Activated CD4-positive, alpha-beta T cell treated with anti-CD3 and anti-CD28 coated beads for 36 hours (primary cell): ENCODE measurements around the gene ARPP21. TPM values are rescaled to one million over a fixed set of nuclear protein-coding genes. Genes with fewer than 3 reads are reported as not detected.

ENCODE experiments used
- ATAC-seq: fragments of 200-7000 bp; cut with Tn5 transposase; one replicate; pipeline ENCODE4 v1.10.0; 2021; ENCODE audit warnings: mild to moderate bottlenecking, moderate library complexity
- CTCF ChIA-PET: fragments of 350-600 bp; sonication (Branson Sonifier 250); formaldehyde crosslinking; loops from one replicate; lab custom pipeline; 2021; ENCODE audit warnings: antibody characterized with exemption; lab: Charles Lee
- POLR2A ChIA-PET: fragments of 350-600 bp; sonication (Branson Sonifier 250); formaldehyde crosslinking; loops from one replicate; lab custom pipeline; 2021; ENCODE audit warnings: antibody characterized with exemption, inconsistent platforms; lab: Charles Lee
- DNase-seq: peaks from one replicate; pipeline ENCODE4 v3.0.0-alpha.2; 2020
- H3K27ac Mint-ChIP-seq: one replicate; pipeline ENCODE4 v1.8.0; 2021; ENCODE audit warnings: mixed read lengths
- H3K27me3 Mint-ChIP-seq: one replicate; pipeline ENCODE4 v1.8.0; 2021; ENCODE audit warnings: mixed read lengths
- H3K36me3 Mint-ChIP-seq: one replicate; pipeline ENCODE4 v1.8.0; 2021; ENCODE audit warnings: low read depth, mixed read lengths
- H3K4me1 Mint-ChIP-seq: one replicate; pipeline ENCODE4 v1.8.0; 2021; ENCODE audit warnings: mixed read lengths
- H3K4me3 Mint-ChIP-seq: one replicate; pipeline ENCODE4 v1.8.0; 2021; ENCODE audit warnings: mild to moderate bottlenecking, moderate library complexity, mixed read lengths
- H3K9me3 Mint-ChIP-seq: one replicate; pipeline ENCODE4 v1.8.0; 2021; ENCODE audit warnings: low read depth, mixed read lengths
- intact Hi-C, 2 experiments: fragments of 100-400 bp; cut with DNase I in 1 of 2; cut with micrococcal nuclease in 1 of 2; formaldehyde crosslinking; loops; one replicate each; pipeline versions ENCODE4 v1.14.2 to v1.15.1; 2022 to 2024; cut with DNase I, micrococcal nuclease
- total RNA-seq, 2 experiments: library from RNA; stranded (reverse); gene quantifications; one replicate each; pipeline ENCODE4 v1.2.3, GENCODE V29; 2021

The ARPP21 gene
- total RNA-seq, 2 experiments from 2014 or later = not detected

GRCh38 chr3:35624698-35625097 is 14.6 kb upstream of the ARPP21 start:
- CTCF ChIA-PET = no interaction called here
- H3K4me1 Mint-ChIP-seq = no peaks in the 10 kb centered on the region
- H3K9me3 Mint-ChIP-seq = no peaks in the 10 kb centered on the region
- peak; percentile 36 for ATAC-seq
- H3K27me3 Mint-ChIP-seq = no peaks in the 10 kb centered on the region
- DNase-seq = no peak
- intact Hi-C loops = no loop called here
- no peak overlapping the region for H3K27ac Mint-ChIP-seq
- POLR2A ChIA-PET = no interaction called here
- H3K36me3 Mint-ChIP-seq = no peaks in the 10 kb centered on the region
- no peak overlapping the region for H3K4me3 Mint-ChIP-seq

GRCh38 chr3:35633332-35634124 is 5.8 kb upstream of the ARPP21 start:
- ATAC-seq (no peak), DNase-seq (no peak)
- Mint-ChIP-seq H3K4me1 (peaks cover 1% of the 10 kb centered on the region), H3K9me3 (no peaks in the 10 kb centered on the region), H3K27me3 (peaks cover 7% of the 10 kb centered on the region), H3K4me3 (no peak overlapping the region), H3K27ac (no peak overlapping the region), H3K36me3 (no peaks in the 10 kb centered on the region)
- CTCF ChIA-PET = interaction anchor here (2.1 kb wide), 1 partner anchor 10 kb away, joined by 6 read pairs; no protein-coding TSS in a partner anchor
- POLR2A ChIA-PET = no interaction called here
- intact Hi-C loops = no loop called here

GRCh38 chr3:35635407-35635806 is 3.9 kb upstream of the ARPP21 start:
- CTCF ChIA-PET = no interaction called here
- Mint-ChIP-seq H3K27ac (no peak overlapping the region), H3K4me3 (no peak overlapping the region), H3K4me1 (peaks cover 10% of the 10 kb centered on the region), H3K27me3 (peaks cover 21% of the 10 kb centered on the region), H3K36me3 (no peaks in the 10 kb centered on the region), H3K9me3 (no peaks in the 10 kb centered on the region)
- POLR2A ChIA-PET = no interaction called here
- no peak for ATAC-seq
- DNase-seq = no peak
- intact Hi-C loops = no loop called here

- Mint-ChIP-seq H3K27ac (no peak overlapping the region), H3K4me3 (no peak overlapping the region), H3K9me3 (no peaks in the 10 kb centered on the region), H3K27me3 (peaks cover 27% of the 10 kb centered on the region), H3K36me3 (no peaks in the 10 kb centered on the region), H3K4me1 (peaks cover 12% of the 10 kb centered on the region)
- CTCF ChIA-PET = interaction anchor here (0.8 kb wide), 1 partner anchor 78 kb away, joined by 3 read pairs; no protein-coding TSS in a partner anchor
- intact Hi-C loops = no loop called here
- POLR2A ChIA-PET = no interaction called here
- no peak for ATAC-seq
- no peak for DNase-seq
Observed at GRCh38 chr3:35635926-35636683, 3.2 kb upstream of the ARPP21 start.

- Mint-ChIP-seq H3K27ac (no peak overlapping the region), H3K4me3 (peak overlapping the region; percentile 45), H3K27me3 (peaks cover 35% of the 10 kb centered on the region), H3K36me3 (no peaks in the 10 kb centered on the region), H3K9me3 (no peaks in the 10 kb centered on the region), H3K4me1 (peaks cover 12% of the 10 kb centered on the region)
- POLR2A ChIA-PET = no interaction called here
- ATAC-seq = no peak
- intact Hi-C loops = no loop called here
- CTCF ChIA-PET = no interaction called here
- DNase-seq = no peak
Observed at GRCh38 chr3:35638251-35638979, 910 bp upstream of the ARPP21 start.

- peak; percentile 23 for ATAC-seq
- CTCF ChIA-PET = no interaction called here
- H3K4me3 Mint-ChIP-seq = peak overlapping the region; percentile 45
- H3K36me3 Mint-ChIP-seq = no peaks in the 10 kb centered on the region
- DNase-seq = no peak
- intact Hi-C loops = no loop called here
- H3K27me3 Mint-ChIP-seq = peaks cover 35% of the 10 kb centered on the region
- no peaks in the 10 kb centered on the region for H3K9me3 Mint-ChIP-seq
- H3K4me1 Mint-ChIP-seq = peaks cover 12% of the 10 kb centered on the region
- POLR2A ChIA-PET = no interaction called here
- no peak overlapping the region for H3K27ac Mint-ChIP-seq
Observed at GRCh38 chr3:35638980-35639253, 408 bp upstream of the ARPP21 start.

GRCh38 chr3:35640190-35641165 is 1.2 kb downstream of the ARPP21 start:
- peak overlapping the region; percentile 67 for H3K4me3 Mint-ChIP-seq
- peaks cover 35% of the 10 kb centered on the region for H3K27me3 Mint-ChIP-seq
- no peaks in the 10 kb centered on the region for H3K9me3 Mint-ChIP-seq
- H3K4me1 Mint-ChIP-seq = peaks cover 12% of the 10 kb centered on the region
- CTCF ChIA-PET = no interaction called here
- DNase-seq (no peak), ATAC-seq (no peak)
- POLR2A ChIA-PET = no interaction called here
- H3K27ac Mint-ChIP-seq = no peak overlapping the region
- H3K36me3 Mint-ChIP-seq = no peaks in the 10 kb centered on the region
- intact Hi-C loops = no loop called here

- peaks cover 37% of the 10 kb centered on the region for H3K27me3 Mint-ChIP-seq
- no peaks in the 10 kb centered on the region for H3K9me3 Mint-ChIP-seq
- CTCF ChIA-PET = no interaction called here
- H3K4me1 Mint-ChIP-seq = peaks cover 12% of the 10 kb centered on the region
- H3K36me3 Mint-ChIP-seq = no peaks in the 10 kb centered on the region
- no peak overlapping the region for H3K27ac Mint-ChIP-seq
- intact Hi-C loops = no loop called here
- no peak for DNase-seq
- no peak for ATAC-seq
- H3K4me3 Mint-ChIP-seq = no peak overlapping the region
- POLR2A ChIA-PET = no interaction called here
Observed at GRCh38 chr3:35641331-35641730, 2.0 kb downstream of the ARPP21 start.

GRCh38 chr3:35641920-35642527 is 2.7 kb downstream of the ARPP21 start:
- ATAC-seq = no peak
- ChIA-PET CTCF (no interaction called here), POLR2A (no interaction called here)
- Mint-ChIP-seq H3K4me1 (peaks cover 12% of the 10 kb centered on the region), H3K36me3 (no peaks in the 10 kb centered on the region), H3K9me3 (no peaks in the 10 kb centered on the region), H3K27me3 (peaks cover 37% of the 10 kb centered on the region), H3K4me3 (no peak overlapping the region), H3K27ac (no peak overlapping the region)
- intact Hi-C loops = no loop called here
- no peak for DNase-seq

GRCh38 chr3:35643495-35643894 is 4.2 kb downstream of the ARPP21 start:
- peaks cover 11% of the 10 kb centered on the region for H3K4me1 Mint-ChIP-seq
- POLR2A ChIA-PET = no interaction called here

More at GRCh38 chr3:35643495-35643894, 4.2 kb downstream of the ARPP21 start:
- intact Hi-C loops = no loop called here
- CTCF ChIA-PET = interaction anchor here (1.2 kb wide), 1 partner anchor 10 kb away, joined by 6 read pairs; no protein-coding TSS in a partner anchor
- no peak for ATAC-seq
- no peaks in the 10 kb centered on the region for H3K36me3 Mint-ChIP-seq
- H3K27ac Mint-ChIP-seq = no peak overlapping the region
- DNase-seq = no peak
- H3K27me3 Mint-ChIP-seq = peaks cover 31% of the 10 kb centered on the region
- no peak overlapping the region for H3K4me3 Mint-ChIP-seq
- no peaks in the 10 kb centered on the region for H3K9me3 Mint-ChIP-seq
